Measurements from ENCODE around the gene ZNF185. TPM values are rescaled to one million over a fixed set of nuclear protein-coding genes. Genes with fewer than 3 reads are reported as not detected.

Gene ZNF185
- total RNA-seq, 3 donors from 2014 or later, result 5.9 to 19.5 (median 7.5) TPM

GRCh38 chrX:152899874-152900719, 2.2 kb downstream of the ZNF185 start:
- Histone ChIP-seq H3K4me3 (no peak overlapping the region), H3K4me1 (no peaks in the 10 kb centered on the region), H3K27me3 (peaks cover 0 to 73% of the 10 kb centered on the region in 2 donors), H3K27ac (no peak overlapping the region), H3K9me3 (no peaks in the 10 kb centered on the region), H3K36me3 (no peaks in the 10 kb centered on the region)
- TF ChIP-seq POLR2A (IDR thresholded peaks at IDR 0.05) (no peak), POLR2AphosphoS5 (IDR thresholded peaks at IDR 0.05) (no peak)
- TF ChIP-seq, protein P1, sequence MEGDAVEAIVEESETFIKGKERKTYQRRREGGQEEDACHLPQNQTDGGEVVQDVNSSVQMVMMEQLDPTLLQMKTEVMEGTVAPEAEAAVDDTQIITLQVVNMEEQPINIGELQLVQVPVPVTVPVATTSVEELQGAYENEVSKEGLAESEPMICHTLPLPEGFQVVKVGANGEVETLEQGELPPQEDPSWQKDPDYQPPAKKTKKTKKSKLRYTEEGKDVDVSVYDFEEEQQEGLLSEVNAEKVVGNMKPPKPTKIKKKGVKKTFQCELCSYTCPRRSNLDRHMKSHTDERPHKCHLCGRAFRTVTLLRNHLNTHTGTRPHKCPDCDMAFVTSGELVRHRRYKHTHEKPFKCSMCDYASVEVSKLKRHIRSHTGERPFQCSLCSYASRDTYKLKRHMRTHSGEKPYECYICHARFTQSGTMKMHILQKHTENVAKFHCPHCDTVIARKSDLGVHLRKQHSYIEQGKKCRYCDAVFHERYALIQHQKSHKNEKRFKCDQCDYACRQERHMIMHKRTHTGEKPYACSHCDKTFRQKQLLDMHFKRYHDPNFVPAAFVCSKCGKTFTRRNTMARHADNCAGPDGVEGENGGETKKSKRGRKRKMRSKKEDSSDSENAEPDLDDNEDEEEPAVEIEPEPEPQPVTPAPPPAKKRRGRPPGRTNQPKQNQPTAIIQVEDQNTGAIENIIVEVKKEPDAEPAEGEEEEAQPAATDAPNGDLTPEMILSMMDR (IDR thresholded peaks at IDR 0.05), result no peak
- intact Hi-C loops (cut with DNase I; ENCODE audit: low total_unique reads), result no loop called here
- no peak for DNase-seq (ENCODE audit: low spot score in 2 of 2)

- intact Hi-C loops (cut with DNase I; ENCODE audit: low total_unique reads), result no loop called here
- Histone ChIP-seq H3K4me3 (no peak overlapping the region), H3K27me3 (peaks cover 0 to 64% of the 10 kb centered on the region in 2 donors), H3K4me1 (no peaks in the 10 kb centered on the region), H3K36me3 (no peaks in the 10 kb centered on the region), H3K27ac (no peak overlapping the region), H3K9me3 (no peaks in the 10 kb centered on the region)
- no peak for DNase-seq (ENCODE audit: low spot score in 2 of 2)
- TF ChIP-seq, protein P1 (IDR thresholded peaks at IDR 0.05), result no peak
- TF ChIP-seq POLR2AphosphoS5 (IDR thresholded peaks at IDR 0.05), result no peak
- no peak for TF ChIP-seq POLR2A (IDR thresholded peaks at IDR 0.05)
These were observed 3.1 kb downstream of the ZNF185 start for GRCh38 chrX:152900937-152901445.

- intact Hi-C loops (cut with DNase I; ENCODE audit: low total_unique reads), result no loop called here
- H3K4me3 ChIP-seq, result no peak overlapping the region
- TF ChIP-seq POLR2A (IDR thresholded peaks at IDR 0.05), result no peak
- TF ChIP-seq POLR2AphosphoS5 (IDR thresholded peaks at IDR 0.05), result no peak
- TF ChIP-seq, protein P1 (IDR thresholded peaks at IDR 0.05), result no peak
- H3K27me3 ChIP-seq, result peaks cover 0 to 62% of the 10 kb centered on the region in 2 donors
- H3K36me3 ChIP-seq, result no peaks in the 10 kb centered on the region
- DNase-seq (ENCODE audit: low spot score in 2 of 2), result no peak
- no peak overlapping the region for H3K27ac ChIP-seq
- no peaks in the 10 kb centered on the region for H3K9me3 ChIP-seq
- H3K4me1 ChIP-seq, result no peaks in the 10 kb centered on the region
These were observed 4.1 kb downstream of the ZNF185 start for GRCh38 chrX:152901816-152902501.

GRCh38 chrX:152902502-152902820, 4.6 kb downstream of the ZNF185 start:
- peaks cover 0 to 61% of the 10 kb centered on the region in 2 donors for H3K27me3 ChIP-seq
- H3K27ac ChIP-seq, result no peak overlapping the region
- H3K9me3 ChIP-seq, result no peaks in the 10 kb centered on the region
- no peak for DNase-seq (ENCODE audit: low spot score in 2 of 2)
- intact Hi-C loops (cut with DNase I; ENCODE audit: low total_unique reads), result no loop called here
- H3K4me1 ChIP-seq, result no peaks in the 10 kb centered on the region
- TF ChIP-seq, protein P1 (IDR thresholded peaks at IDR 0.05), result no peak
- no peak for TF ChIP-seq POLR2A (IDR thresholded peaks at IDR 0.05)
- TF ChIP-seq POLR2AphosphoS5 (IDR thresholded peaks at IDR 0.05), result no peak
- no peak overlapping the region for H3K4me3 ChIP-seq
- H3K36me3 ChIP-seq, result no peaks in the 10 kb centered on the region

- DNase-seq (ENCODE audit: low spot score in 2 of 2), result no peak
- intact Hi-C loops (cut with DNase I; ENCODE audit: low total_unique reads), result no loop called here
- TF ChIP-seq, protein P1 (IDR thresholded peaks at IDR 0.05), result no peak
- no peak for TF ChIP-seq POLR2AphosphoS5 (IDR thresholded peaks at IDR 0.05)
- TF ChIP-seq POLR2A (IDR thresholded peaks at IDR 0.05), result no peak
- H3K4me1 ChIP-seq, result no peaks in the 10 kb centered on the region
- H3K9me3 ChIP-seq, result no peaks in the 10 kb centered on the region
- H3K36me3 ChIP-seq, result no peaks in the 10 kb centered on the region
- H3K27me3 ChIP-seq, result peaks cover 0 to 58% of the 10 kb centered on the region in 2 donors
- no peak overlapping the region for H3K4me3 ChIP-seq
- no peak overlapping the region for H3K27ac ChIP-seq
These were observed 5.7 kb downstream of the ZNF185 start for GRCh38 chrX:152903589-152903988.
